SK-N-SH (cell line): Measurements from ENCODE around the gene IFT20. TPM values are rescaled to one million over a fixed set of nuclear protein-coding genes. Genes with fewer than 3 reads are reported as not detected.

Source experiments
- CTCF ChIA-PET: fragments of 300-600, 350-600 bp; formaldehyde crosslinking; extraction: SDS; loops from one replicate; lab custom pipeline; 2021; lab: Yijun Ruan, JAX
- POLR2A ChIA-PET: fragments of 350-600 bp; sonication (Branson Sonifier 250); formaldehyde crosslinking; extraction: SDS; loops from one replicate; lab custom pipeline; 2020; ENCODE audit warnings: antibody characterized with exemption, inconsistent platforms; lab: Yijun Ruan, JAX
- DNase-seq: peaks from one replicate; pipeline ENCODE4 v3.0.0; 2012
- H2AFZ ChIP-seq: fragments of 200-600 bp; sonication (generic); 2 replicates; pipeline ENCODE4 v1.8.1; 2016; ENCODE audit warnings: antibody characterized with exemption, mild to moderate bottlenecking, low read depth
- H3F3A ChIP-seq: fragments of 200-600 bp; sonication (generic); replicated peaks from 2 replicates; pipeline ENCODE3; 2016; ENCODE audit warnings: antibody characterized with exemption, mild to moderate bottlenecking; ENCODE audit not compliant: insufficient read depth
- H3K27ac ChIP-seq, 2 experiments: fragments of 200-500 bp in 1 of 2; fragments of 200-600 bp in 1 of 2; sonication (Bioruptor generic) in 1 of 2; sonication (generic), shearing (Covaris generic) in 1 of 2; 2 replicates each; pipeline versions ENCODE4 v1.5.1 to v1.6.1; 2014 to 2016; ENCODE audit warnings: low read depth in 2 of 2, inconsistent platforms in 1 of 2, low read length in 1 of 2, mild to moderate bottlenecking in 1 of 2, mixed read lengths in 1 of 2
- H3K27me3 ChIP-seq: fragments of 200-600 bp; sonication (generic), shearing (Covaris generic); 2 replicates; pipeline ENCODE4 v1.6.1; 2016; ENCODE audit warnings: mixed run types; ENCODE audit not compliant: insufficient read depth
- H3K36me3 ChIP-seq, 2 experiments: fragments of 200-500 bp in 1 of 2; fragments of 200-600 bp in 1 of 2; sonication (Bioruptor generic) in 1 of 2; sonication (generic) in 1 of 2; replicated peaks in 1 of 2; 2 replicates each; pipeline versions ENCODE3 to v1.5.1; 2014 to 2016; ENCODE audit warnings: low read length in 1 of 2, mild to moderate bottlenecking in 1 of 2; ENCODE audit not compliant: insufficient read depth in 2 of 2, control insufficient read depth in 1 of 2
- H3K4me1 ChIP-seq, 2 experiments: fragments of 200-500 bp in 1 of 2; fragments of 200-600 bp in 1 of 2; sonication (Bioruptor generic) in 1 of 2; sonication (generic), shearing (Covaris generic) in 1 of 2; 2 replicates each; pipeline versions ENCODE4 v1.5.1 to v1.6.1; 2014 to 2016; ENCODE audit warnings: low read depth in 1 of 2, low read length in 1 of 2, mixed run types in 1 of 2; ENCODE audit not compliant: insufficient read depth in 2 of 2, control insufficient read depth in 1 of 2
- H3K4me2 ChIP-seq: fragments of 200-600 bp; sonication (generic), shearing (Covaris generic); 2 replicates; pipeline ENCODE4 v1.6.1; 2017; ENCODE audit warnings: mixed run types
- H3K4me3 ChIP-seq, 2 experiments: fragments of 200-500 bp in 1 of 2; fragments of 200-600 bp in 1 of 2; sonication (Bioruptor generic) in 1 of 2; sonication (generic), shearing (Covaris generic) in 1 of 2; 2 replicates each; pipeline versions ENCODE4 v1.5.1 to v1.8.1; 2014 to 2016; ENCODE audit warnings: low read depth in 2 of 2, inconsistent platforms in 1 of 2, low read length in 1 of 2, mild to moderate bottlenecking in 1 of 2, mixed read lengths in 1 of 2, moderate library complexity in 1 of 2
- H3K79me2 ChIP-seq: fragments of 200-600 bp; sonication (generic); 2 replicates; pipeline ENCODE4 v1.8.1; 2017; ENCODE audit warnings: mild to moderate bottlenecking; ENCODE audit not compliant: insufficient read depth
- H3K9ac ChIP-seq: fragments of 200-600 bp; sonication (generic); 2 replicates; pipeline ENCODE4 v1.6.1; 2017; ENCODE audit warnings: mixed run types
- H3K9me2 ChIP-seq: fragments of 200-600 bp; sonication (generic); 2 replicates; pipeline ENCODE4 v1.6.1; 2017; ENCODE audit warnings: mixed run types
- H3K9me3 ChIP-seq: fragments of 200-600 bp; sonication (generic); 2 replicates; pipeline ENCODE4 v1.6.1; 2017; ENCODE audit warnings: mixed run types, mild to moderate bottlenecking, moderate library complexity
- H4K20me1 ChIP-seq: fragments of 200-600 bp; sonication (generic); 2 replicates; pipeline ENCODE4 v1.6.1; 2017; ENCODE audit warnings: mild to moderate bottlenecking, mixed run types; ENCODE audit not compliant: insufficient read depth
- CHD2 ChIP-seq: fragments of 150-350 bp; IDR thresholded peaks from 2 replicates; pipeline ENCODE4 v1.6.1; 2018; ENCODE audit warnings: low read length; ENCODE audit not compliant: partially characterized antibody
- ELF1 ChIP-seq: IDR thresholded peaks from 2 replicates; pipeline ENCODE4 v1.4.0; 2012
- EP300 ChIP-seq, 2 experiments: IDR thresholded peaks; 2 replicates each; pipeline versions ENCODE4 v1.4.0 to v1.6.1; 2012; ENCODE audit warnings: borderline replicate concordance in 1 of 2, low read depth in 1 of 2, low read length in 1 of 2
- EZH2phosphoT487 ChIP-seq: fragments of 200-600 bp; sonication (generic); IDR thresholded peaks from 2 replicates; pipeline ENCODE4 v1.6.1; 2017; ENCODE audit warnings: low read depth, mixed run types, mild to moderate bottlenecking, antibody characterized with exemption, moderate library complexity, borderline replicate concordance
- FOSL2 ChIP-seq: IDR thresholded peaks from 2 replicates; pipeline ENCODE4 v1.4.0; 2012; ENCODE audit warnings: low read depth, mild to moderate bottlenecking, moderate library complexity, borderline replicate concordance
- FOXM1 ChIP-seq: IDR thresholded peaks from 2 replicates; pipeline ENCODE4 v1.4.0; 2012; ENCODE audit warnings: low read depth, mild to moderate bottlenecking
- GABPA ChIP-seq: IDR thresholded peaks from 2 replicates; pipeline ENCODE4 v1.4.0; 2012; ENCODE audit warnings: low read depth, mild to moderate bottlenecking
- GATA2 ChIP-seq: sonication (generic); formaldehyde crosslinking; IDR thresholded peaks from 2 replicates; pipeline ENCODE4 v1.5.0; 2020; ENCODE audit warnings: mild to moderate bottlenecking, missing genetic modification reagents
- MAX ChIP-seq: IDR thresholded peaks from 2 replicates; pipeline ENCODE4 v1.4.0; 2012; ENCODE audit warnings: low read depth
- MXI1 ChIP-seq: IDR thresholded peaks from 2 replicates; pipeline ENCODE4 v1.6.1; 2012; ENCODE audit warnings: mild to moderate bottlenecking, low read depth, low read length, improper control_type of control experiment
- NRF1 ChIP-seq: IDR thresholded peaks from 2 replicates; pipeline ENCODE4 v1.6.1; 2012; ENCODE audit warnings: low read depth, mild to moderate bottlenecking, low read length
- POLR2AphosphoS5 ChIP-seq: IDR thresholded peaks from 2 replicates; pipeline ENCODE4 v1.6.1; 2012; ENCODE audit warnings: low read depth, low read length
- RAD21 ChIP-seq: IDR thresholded peaks from 2 replicates; pipeline ENCODE4 v1.6.1; 2012; ENCODE audit warnings: mild to moderate bottlenecking, low read length
- RFX5 ChIP-seq: IDR thresholded peaks from 2 replicates; pipeline ENCODE4 v1.6.1; 2012; ENCODE audit warnings: mild to moderate bottlenecking, improper control_type of control experiment, low read length
- SIN3A ChIP-seq: IDR thresholded peaks from 2 replicates; pipeline ENCODE4 v1.6.1; 2012; ENCODE audit warnings: low read depth, mild to moderate bottlenecking, low read length, moderate library complexity, borderline replicate concordance
- SMC3 ChIP-seq: IDR thresholded peaks from 2 replicates; pipeline ENCODE4 v1.6.1; 2012; ENCODE audit warnings: low read depth, low read length, improper control_type of control experiment
- TAF1 ChIP-seq: IDR thresholded peaks from 2 replicates; pipeline ENCODE4 v1.6.1; 2012; ENCODE audit warnings: low read depth, mild to moderate bottlenecking, low read length, moderate library complexity, borderline replicate concordance
- TEAD4 ChIP-seq: IDR thresholded peaks from 2 replicates; pipeline ENCODE4 v1.4.0; 2012; ENCODE audit warnings: mild to moderate bottlenecking, borderline replicate concordance; ENCODE audit not compliant: insufficient read depth
- YY1 ChIP-seq: IDR thresholded peaks from 2 replicates; pipeline ENCODE4 v1.4.0; 2012; ENCODE audit warnings: low read depth, mild to moderate bottlenecking
- WGBS: methylation state at CpG from one replicate; pipeline ENCODE4 v1.1.6; 2017; ENCODE audit warnings: low lambda C conversion rate; 5-methylcytosine and 5-hydroxymethylcytosine counted together
- polyA plus RNA-seq, 3 experiments: library from polyadenylated mRNA; depleted of rRNA; stranded (reverse); fragments of >200 nt; gene quantifications; 2 replicates each; pipeline ENCODE4 v1.2.3, GENCODE V29; 2012
- TF ChIP-seq, protein P1 (sequence below): fragments of 150-350 bp; IDR thresholded peaks from 2 replicates; pipeline ENCODE4 v1.6.1; 2017; ENCODE audit warnings: antibody characterized with exemption, low read length, low read depth, borderline replicate concordance
- TF ChIP-seq, protein P2 (sequence below): IDR thresholded peaks from 2 replicates; pipeline ENCODE4; 2012
- TF ChIP-seq, protein P3 (sequence below): IDR thresholded peaks from 2 replicates; pipeline ENCODE4 v1.4.0; 2012; ENCODE audit warnings: low read depth, borderline replicate concordance

The IFT20 gene
- polyA plus RNA-seq, 1 of the 3 experiments (the other 2 are of a cell fraction), result 75.6 TPM

GRCh38 chr17:28291780-28292330 is 43.4 kb downstream of the IFT20 start:
- H3K4me3 ChIP-seq, result no peak overlapping the region
- no peaks in the 10 kb centered on the region for H3K9me2 ChIP-seq
- no peak overlapping the region for H3K4me2 ChIP-seq
- TF ChIP-seq, protein P1, sequence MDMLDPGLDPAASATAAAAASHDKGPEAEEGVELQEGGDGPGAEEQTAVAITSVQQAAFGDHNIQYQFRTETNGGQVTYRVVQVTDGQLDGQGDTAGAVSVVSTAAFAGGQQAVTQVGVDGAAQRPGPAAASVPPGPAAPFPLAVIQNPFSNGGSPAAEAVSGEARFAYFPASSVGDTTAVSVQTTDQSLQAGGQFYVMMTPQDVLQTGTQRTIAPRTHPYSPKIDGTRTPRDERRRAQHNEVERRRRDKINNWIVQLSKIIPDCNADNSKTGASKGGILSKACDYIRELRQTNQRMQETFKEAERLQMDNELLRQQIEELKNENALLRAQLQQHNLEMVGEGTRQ, result no peak
- TF ChIP-seq GATA2 (CRISPR knock-in tag) (no peak), MAX (no peak), MXI1 (no peak), EZH2phosphoT487 (no peak)
- H3K27ac ChIP-seq, result no peak overlapping the region
- CTCF ChIA-PET, result no interaction called here
- POLR2A ChIA-PET, result no interaction called here
- H3K9me3 ChIP-seq, result no peaks in the 10 kb centered on the region
- H2AFZ ChIP-seq, result no peak overlapping the region
- H3K27me3 ChIP-seq, result no peaks in the 10 kb centered on the region; the same call in 1 of the 2 replicates
- H3K9ac ChIP-seq, result no peak overlapping the region
- H3K4me1 ChIP-seq, result no peaks in the 10 kb centered on the region
- no peaks in the 10 kb centered on the region for H3K79me2 ChIP-seq
- WGBS, result 63% methylated on average over 1 of the region's 1 CpG
- H3F3A ChIP-seq, result peaks cover 3% of the 10 kb centered on the region
- H4K20me1 ChIP-seq, result no peaks in the 10 kb centered on the region
- no peaks in the 10 kb centered on the region for H3K36me3 ChIP-seq
- no peak for DNase-seq

GRCh38 chr17:28290703-28291102 is 44.6 kb downstream of the IFT20 start:
- H3K27me3 ChIP-seq, result no peaks in the 10 kb centered on the region; the same call in 1 of the 2 replicates
- H4K20me1 ChIP-seq, result no peaks in the 10 kb centered on the region
- H3K36me3 ChIP-seq, result no peaks in the 10 kb centered on the region
- no peaks in the 10 kb centered on the region for H3K79me2 ChIP-seq
- H3K9ac ChIP-seq, result no peak overlapping the region
- H2AFZ ChIP-seq, result no peak overlapping the region
- no peaks in the 10 kb centered on the region for H3K9me3 ChIP-seq
- TF ChIP-seq MXI1, result no peak
- TF ChIP-seq, protein P2, sequence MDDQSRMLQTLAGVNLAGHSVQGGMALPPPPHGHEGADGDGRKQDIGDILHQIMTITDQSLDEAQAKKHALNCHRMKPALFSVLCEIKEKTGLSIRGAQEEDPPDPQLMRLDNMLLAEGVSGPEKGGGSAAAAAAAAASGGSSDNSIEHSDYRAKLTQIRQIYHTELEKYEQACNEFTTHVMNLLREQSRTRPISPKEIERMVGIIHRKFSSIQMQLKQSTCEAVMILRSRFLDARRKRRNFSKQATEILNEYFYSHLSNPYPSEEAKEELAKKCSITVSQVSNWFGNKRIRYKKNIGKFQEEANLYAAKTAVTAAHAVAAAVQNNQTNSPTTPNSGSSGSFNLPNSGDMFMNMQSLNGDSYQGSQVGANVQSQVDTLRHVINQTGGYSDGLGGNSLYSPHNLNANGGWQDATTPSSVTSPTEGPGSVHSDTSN, result no peak
- TF ChIP-seq NRF1, result no peak
- TF ChIP-seq TEAD4, result no peak
- no peak for TF ChIP-seq ELF1
- no peak for TF ChIP-seq RFX5
- TF ChIP-seq FOSL2, result no peak
- no peak for TF ChIP-seq TAF1
- no peak for TF ChIP-seq RAD21
- TF ChIP-seq YY1, result no peak
- TF ChIP-seq POLR2AphosphoS5, result no peak
- TF ChIP-seq, protein P3, sequence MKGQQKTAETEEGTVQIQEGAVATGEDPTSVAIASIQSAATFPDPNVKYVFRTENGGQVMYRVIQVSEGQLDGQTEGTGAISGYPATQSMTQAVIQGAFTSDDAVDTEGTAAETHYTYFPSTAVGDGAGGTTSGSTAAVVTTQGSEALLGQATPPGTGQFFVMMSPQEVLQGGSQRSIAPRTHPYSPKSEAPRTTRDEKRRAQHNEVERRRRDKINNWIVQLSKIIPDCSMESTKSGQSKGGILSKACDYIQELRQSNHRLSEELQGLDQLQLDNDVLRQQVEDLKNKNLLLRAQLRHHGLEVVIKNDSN, result no peak
- no peak for TF ChIP-seq CHD2
- TF ChIP-seq GABPA, result no peak
- TF ChIP-seq SMC3, result no peak
- TF ChIP-seq EP300 (IDR thresholded peaks at IDR 0.05; ENCODE audit: borderline replicate concordance in 1 of 2, low read depth in 1 of 2, low read length in 1 of 2), result no peak
- no peak for TF ChIP-seq SIN3A
- no peak for TF ChIP-seq FOXM1
- 57% methylated on average over 2 of the region's 2 CpGs for WGBS
- no peak for DNase-seq
- no peak overlapping the region for H3K27ac ChIP-seq
- ChIA-PET CTCF (interaction anchor here (0.6 kb wide), 1 partner anchor 29 kb away, joined by 3 read pairs; no protein-coding TSS in a partner anchor), POLR2A (no interaction called here)
- H3K4me1 ChIP-seq, result no peaks in the 10 kb centered on the region
- H3K4me2 ChIP-seq, result no peak overlapping the region
- no peaks in the 10 kb centered on the region for H3K9me2 ChIP-seq
- no peak overlapping the region for H3K4me3 ChIP-seq
- peaks cover 3% of the 10 kb centered on the region for H3F3A ChIP-seq
